Epithelial cell of proximal tubule (primary cell): ENCODE results near the gene ARHGAP12. TPM values are rescaled to one million over a fixed set of nuclear protein-coding genes. Genes with fewer than 3 reads are reported as not detected.
"Not testable (repeated sequence)": the region's sequence is repeated elsewhere in the genome, so short reads cannot be mapped to it uniquely, and the experiment has no call there.

Experiments
- DNase-seq: peaks from one replicate; pipeline ENCODE4 v3.0.0-alpha.2; 2011; ENCODE audit warnings: low read depth
- H3K4me3 ChIP-seq: 2 replicates; pipeline ENCODE4 v1.5.1; 2011; ENCODE audit warnings: low read depth, mild to moderate bottlenecking, low read length
- CTCF ChIP-seq: conservative IDR thresholded peaks from 2 replicates; pipeline ENCODE4 v1.5.1; 2012; ENCODE audit warnings: low read depth, mild to moderate bottlenecking, low read length
- total RNA-seq: library from RNA; depleted of rRNA; stranded (reverse); fragments of >200 nt; gene quantifications from 2 replicates; pipeline ENCODE4 v1.2.3, GENCODE V29; 2015

Gene ARHGAP12
- total RNA-seq, 1 donor from 2014 or later = 13.7 TPM

GRCh38 chr10:31771331-31771831, 157.2 kb downstream of the ARHGAP12 start:
- DNase-seq = no peak
- no peak for TF ChIP-seq CTCF

GRCh38 chr10:31770307-31770902, 158.2 kb downstream of the ARHGAP12 start:
- TF ChIP-seq CTCF = peak; percentile 81
- no peak overlapping the region for H3K4me3 ChIP-seq
- DNase-seq = no peak

More at GRCh38 chr10:31771331-31771831, 157.2 kb downstream of the ARHGAP12 start:
- H3K4me3 ChIP-seq = no peak overlapping the region

- H3K4me3 ChIP-seq = no peak overlapping the region
- DNase-seq = no peak
- TF ChIP-seq CTCF = no peak
These were observed 159.1 kb downstream of the ARHGAP12 start for GRCh38 chr10:31769564-31769963.

- H3K4me3 ChIP-seq, DNase-seq: not testable (repeated sequence)
These were observed 159.7 kb downstream of the ARHGAP12 start for GRCh38 chr10:31768935-31769334.

- H3K4me3 ChIP-seq = no peak overlapping the region
- DNase-seq = no peak
- TF ChIP-seq CTCF = no peak
These were observed 160.2 kb downstream of the ARHGAP12 start for GRCh38 chr10:31768467-31768866.

- no peak overlapping the region for H3K4me3 ChIP-seq
- TF ChIP-seq CTCF = no peak
- DNase-seq = no peak
These were observed 163.1 kb downstream of the ARHGAP12 start for GRCh38 chr10:31765541-31765940.

GRCh38 chr10:31762316-31762715, 166.3 kb downstream of the ARHGAP12 start:
- no peak for TF ChIP-seq CTCF

More at GRCh38 chr10:31762316-31762715, 166.3 kb downstream of the ARHGAP12 start:
- no peak for DNase-seq
- H3K4me3 ChIP-seq = no peak overlapping the region
